Activated T-cell treated with anti-CD3 and anti-CD28 coated beads, Interleukin-2, amount 50 U/mL, for 1 hour (primary cell): ENCODE data around the gene COBLL1.
"Not testable (repeated sequence)": the region's sequence is repeated elsewhere in the genome, so short reads cannot be mapped to it uniquely, and the experiment has no call there.

Experiments used
- DNase-seq: peaks from one replicate; pipeline ENCODE4 v3.0.0-alpha.2; 2020

The COBLL1 gene

GRCh38 chr2:164710837-164711765, 130.5 kb downstream of the COBLL1 start:
- DNase-seq = no peak

DNA sequence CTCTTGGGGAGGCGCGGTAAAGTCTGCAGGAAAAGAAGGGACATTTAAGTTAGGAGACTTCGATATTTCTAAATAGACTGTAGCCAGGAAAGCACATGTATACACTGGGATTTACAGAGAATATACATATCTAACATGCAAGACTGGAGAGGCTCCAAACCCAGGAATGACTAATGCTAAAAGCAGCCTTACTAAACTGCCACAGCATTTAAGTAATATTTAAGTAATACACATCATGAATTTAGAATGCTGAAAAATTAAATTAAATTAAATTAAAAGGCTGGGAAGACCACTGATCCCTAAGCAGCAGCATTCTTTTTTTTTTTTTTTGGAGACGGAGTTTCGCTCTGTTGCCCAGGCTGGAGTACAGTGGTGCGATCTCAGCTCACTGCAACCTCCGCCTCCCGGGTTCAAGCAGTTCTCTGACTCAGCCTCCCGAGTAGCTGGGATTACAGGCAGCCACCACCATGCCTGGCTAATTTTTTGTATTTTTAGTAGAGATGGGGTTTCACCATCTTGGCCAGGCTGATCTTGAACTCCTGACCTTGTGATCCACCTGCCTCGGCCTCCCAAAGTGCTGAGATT, 131.3 kb downstream of the COBLL1 start:
- DNase-seq = not testable (repeated sequence)

DNA sequence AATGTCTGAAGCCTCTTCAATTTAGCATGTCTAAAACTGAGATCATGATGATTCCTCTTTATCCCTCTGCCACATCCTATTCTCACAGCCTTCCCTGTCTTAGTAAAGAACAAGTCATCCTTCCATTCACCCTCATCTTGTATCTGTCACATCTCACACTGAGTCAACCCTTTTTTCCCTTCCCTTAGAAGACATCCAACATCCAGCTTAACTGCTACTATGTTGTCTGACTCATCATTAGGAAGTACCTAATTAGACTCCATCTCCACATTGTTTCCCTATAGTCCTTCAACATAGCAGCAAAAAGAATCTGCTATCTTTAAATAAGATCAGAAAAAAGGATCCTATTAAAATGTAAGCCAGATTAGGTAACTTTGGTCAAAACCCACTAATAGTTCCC, 135.1 kb downstream of the COBLL1 start:
- no peak for DNase-seq

DNA sequence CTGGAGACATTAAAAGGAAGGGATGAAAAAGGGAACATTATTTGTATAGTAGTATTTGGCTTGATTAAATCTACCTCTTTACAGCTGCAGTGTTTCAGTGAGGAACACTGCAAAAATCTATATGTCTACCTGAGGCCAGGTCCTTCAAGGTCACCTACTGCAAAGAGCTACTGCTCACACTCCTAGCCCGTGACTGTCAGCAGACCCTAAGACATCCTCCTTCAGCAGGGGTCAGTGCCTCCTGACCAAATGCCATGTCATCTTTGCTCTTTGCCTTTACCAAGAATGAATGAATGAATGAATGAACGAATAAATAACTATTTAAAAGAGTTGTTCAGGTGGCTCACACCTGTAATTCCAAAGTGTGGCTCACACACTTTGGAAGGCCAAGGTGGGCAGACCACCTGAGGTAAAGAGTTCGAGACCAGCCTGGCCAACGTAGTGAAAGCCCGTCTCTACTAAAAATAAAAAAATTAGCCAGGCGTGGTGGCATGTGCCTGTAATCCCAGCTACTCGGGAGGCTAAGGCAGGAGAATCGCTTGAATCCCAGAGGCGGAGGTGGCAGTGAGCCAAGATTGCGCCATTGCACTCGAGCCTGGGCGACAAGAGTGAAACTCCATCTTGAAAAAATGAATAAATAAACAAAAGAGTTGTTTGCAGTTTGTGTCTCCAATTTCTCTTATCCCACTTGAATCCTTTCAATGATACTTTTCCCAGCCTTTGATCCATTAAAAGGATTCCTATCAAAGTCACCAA, 136.0 kb downstream of the COBLL1 start:
- DNase-seq = no peak

DNA sequence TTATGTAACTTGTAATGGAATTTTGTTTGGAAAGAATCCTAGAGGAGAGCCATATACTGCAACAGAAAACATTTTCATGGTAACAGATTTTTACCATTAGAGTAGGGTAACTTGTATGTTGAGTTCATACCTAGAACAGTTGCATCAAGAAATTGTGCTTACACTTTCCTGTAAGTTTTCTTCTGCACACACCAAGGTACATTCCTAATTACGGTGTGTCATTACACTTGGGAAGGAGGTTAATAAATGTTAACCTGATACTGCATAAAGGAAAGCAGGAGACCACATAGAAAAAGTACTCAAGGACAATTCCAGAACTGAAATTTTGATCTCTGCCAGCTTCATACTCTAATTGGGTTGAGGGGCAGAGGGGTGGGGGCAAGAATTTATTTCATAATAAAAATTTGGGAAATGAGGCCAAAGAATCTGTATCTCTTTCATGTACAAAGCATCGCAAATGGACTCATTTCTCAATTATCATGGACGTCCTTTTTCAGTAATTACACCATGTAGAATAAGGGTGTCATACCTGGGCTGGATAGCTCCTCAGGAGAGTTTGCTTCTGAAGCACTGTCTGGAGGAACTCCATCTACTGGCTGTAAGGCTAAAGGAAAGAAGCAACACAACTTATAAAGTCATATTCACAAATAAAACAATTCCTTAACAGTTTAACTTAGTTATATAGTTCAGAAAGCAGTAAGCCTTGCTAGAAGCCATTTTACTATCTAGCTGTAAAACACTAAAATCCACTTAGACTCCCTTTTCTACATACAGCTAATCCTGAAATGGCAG, 137.5 kb downstream of the COBLL1 start:
- no peak for DNase-seq

GRCh38 chr2:164701565-164701964, 140.1 kb downstream of the COBLL1 start:
- no peak for DNase-seq

DNA sequence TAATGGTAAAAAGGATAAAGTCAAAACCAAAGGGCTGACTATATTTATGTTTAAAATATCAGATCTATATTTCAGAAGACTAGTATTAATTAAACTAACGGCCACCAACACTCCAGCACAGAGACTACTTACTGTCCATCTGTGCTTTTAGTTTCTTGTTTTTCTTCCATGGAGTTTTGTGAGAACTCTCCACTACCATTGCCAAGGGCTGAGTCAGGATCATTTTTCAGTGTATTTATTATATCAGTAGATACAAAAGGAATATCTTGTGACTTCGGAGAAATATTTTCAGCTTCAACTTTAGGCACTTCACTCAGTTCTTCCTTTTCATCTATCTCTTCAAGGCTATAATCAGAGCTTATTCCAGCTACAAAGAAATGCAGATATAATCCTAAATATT, 141.2 kb downstream of the COBLL1 start:
- no peak for DNase-seq

DNA sequence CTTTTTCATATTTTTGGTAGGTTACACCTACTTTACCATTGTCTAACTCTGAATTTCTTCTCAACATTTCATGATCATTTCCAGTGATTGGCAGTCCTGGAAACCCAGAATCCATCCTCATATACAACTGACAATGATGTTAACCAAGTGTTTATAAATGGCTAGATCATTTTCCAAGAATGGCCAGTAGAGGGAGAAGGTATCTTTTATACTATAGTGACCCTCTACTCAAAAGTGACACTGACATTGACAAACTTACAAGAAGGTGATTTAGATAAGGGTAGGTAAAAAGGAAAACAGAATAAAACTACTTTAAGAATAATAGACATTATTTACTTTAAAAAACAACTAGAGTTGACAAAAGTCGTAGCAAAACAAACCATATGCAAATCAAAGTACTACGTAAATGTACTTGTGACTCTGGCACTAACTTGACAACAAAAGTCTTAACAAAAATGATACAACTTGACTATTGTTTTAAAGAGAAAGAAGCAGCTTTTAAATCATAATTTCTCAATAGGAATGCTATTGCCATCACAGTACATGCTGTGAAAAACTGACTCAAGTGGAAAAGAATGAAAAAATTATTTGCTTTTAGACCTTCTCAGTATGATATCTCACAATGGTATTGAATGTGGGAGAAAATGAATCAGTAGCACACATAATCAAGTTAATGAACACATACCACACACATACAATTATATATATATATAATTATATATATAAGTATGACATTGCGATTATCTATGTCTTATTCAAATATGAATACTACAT, 143.7 kb downstream of the COBLL1 start:
- no peak for DNase-seq

DNA sequence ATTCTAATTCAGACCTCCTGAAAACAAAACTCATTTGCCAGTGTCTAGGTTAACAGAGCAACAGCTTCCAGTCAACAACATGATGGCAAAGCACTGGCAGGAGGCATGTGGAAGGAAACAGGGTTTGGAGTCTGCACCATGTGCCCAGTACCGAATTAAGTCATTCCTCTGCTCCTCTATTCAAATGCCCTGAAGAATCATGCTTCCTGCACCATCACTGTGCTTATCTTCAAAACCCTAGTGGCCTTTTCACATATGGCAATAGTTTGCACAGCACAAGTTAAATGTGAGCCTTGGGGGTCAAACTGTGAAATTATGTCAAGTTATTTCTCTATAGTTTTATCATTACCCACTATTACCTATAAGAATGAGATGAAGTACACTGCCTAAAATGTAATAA, 145.0 kb downstream of the COBLL1 start:
- no peak for DNase-seq

DNA sequence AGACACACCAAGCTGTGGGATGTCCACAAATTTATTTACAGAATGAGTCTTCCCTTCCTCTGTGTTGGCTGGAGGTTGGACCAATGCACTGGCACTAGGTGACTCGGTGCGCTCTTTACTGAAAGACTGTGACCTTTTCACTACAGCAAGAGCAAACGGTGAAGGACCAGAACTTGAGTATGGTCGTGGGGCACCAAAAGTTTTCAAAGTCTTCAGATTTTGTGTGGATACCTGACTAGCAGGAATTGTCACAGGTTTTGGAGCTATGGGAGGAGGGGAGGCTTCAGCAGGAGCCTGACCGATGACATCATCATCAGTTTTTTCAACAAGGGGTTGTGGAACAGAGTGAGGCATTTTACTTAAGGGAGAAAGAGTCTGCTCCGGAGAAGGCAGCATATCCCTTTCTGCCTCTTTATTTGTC, 147.3 kb downstream of the COBLL1 start:
- DNase-seq = no peak

DNA sequence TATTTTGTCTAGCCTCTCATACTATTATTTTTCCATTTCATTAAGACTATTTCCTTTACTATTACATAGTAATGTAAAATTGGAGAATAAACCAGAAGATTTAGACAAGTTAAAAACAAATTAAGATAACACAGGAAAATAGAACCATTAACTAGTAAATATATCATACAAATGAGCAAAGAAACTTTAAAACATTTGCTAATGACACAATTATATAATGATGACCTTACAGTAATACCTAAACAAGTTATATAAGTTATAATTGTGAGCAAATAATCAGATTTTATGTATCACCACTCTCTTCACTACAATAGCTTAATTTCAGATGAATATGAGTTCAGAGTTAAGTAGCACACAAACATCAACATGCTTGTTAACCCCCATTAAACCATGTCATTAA, 147.8 kb downstream of the COBLL1 start:
- DNase-seq = no peak

- DNase-seq = no peak
Observed at GRCh38 chr2:164693390-164693789, 148.2 kb downstream of the COBLL1 start.

GRCh38 chr2:164692958-164693357, 148.7 kb downstream of the COBLL1 start:
- DNase-seq = no peak

DNA sequence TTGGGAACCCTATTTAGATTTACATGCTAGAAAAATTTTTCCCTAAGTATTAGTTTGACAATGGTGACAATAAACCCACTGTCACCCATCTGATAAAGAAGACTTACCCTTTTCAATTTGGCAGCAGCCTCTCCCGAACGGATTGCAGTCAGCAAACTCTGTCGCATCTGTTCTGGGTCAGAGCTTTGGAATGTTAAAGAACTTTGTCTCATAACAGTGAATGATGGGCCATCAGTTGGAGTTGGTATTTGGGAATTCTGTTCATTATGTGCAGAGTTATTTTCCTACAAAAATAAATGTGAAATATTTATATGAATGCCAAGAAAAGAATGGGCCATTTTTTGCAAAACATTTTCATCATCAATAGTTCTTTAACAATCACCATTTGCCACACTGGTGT, 149.5 kb downstream of the COBLL1 start:
- DNase-seq = no peak

- no peak for DNase-seq
Observed at GRCh38 chr2:164691346-164691887, 150.2 kb downstream of the COBLL1 start.

- DNase-seq = no peak
Observed at GRCh38 chr2:164690361-164690760, 151.3 kb downstream of the COBLL1 start.

DNA sequence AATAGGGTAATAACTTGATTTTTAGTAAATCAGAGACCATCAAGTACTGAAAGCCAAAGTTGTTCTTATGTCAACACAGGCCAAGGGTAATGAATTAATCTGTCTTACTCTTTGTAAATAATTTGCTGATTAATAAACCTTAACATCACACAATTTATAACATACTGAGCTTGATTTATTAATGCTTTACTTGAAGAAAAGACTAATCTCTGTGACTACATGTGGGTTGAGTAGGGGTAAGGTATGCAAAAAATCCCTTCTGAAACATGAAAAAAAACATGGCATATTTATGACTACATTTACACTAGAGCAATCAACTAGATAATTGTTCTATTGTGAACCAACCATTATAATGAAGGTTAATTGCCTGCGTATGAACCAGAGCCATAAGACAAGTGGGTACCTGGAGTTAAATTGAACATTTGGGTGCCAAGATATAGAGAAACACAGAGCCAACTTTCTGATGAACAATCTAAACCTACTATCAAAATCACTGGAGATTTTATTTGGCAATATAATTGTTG, 152.7 kb downstream of the COBLL1 start:
- no peak for DNase-seq

DNA sequence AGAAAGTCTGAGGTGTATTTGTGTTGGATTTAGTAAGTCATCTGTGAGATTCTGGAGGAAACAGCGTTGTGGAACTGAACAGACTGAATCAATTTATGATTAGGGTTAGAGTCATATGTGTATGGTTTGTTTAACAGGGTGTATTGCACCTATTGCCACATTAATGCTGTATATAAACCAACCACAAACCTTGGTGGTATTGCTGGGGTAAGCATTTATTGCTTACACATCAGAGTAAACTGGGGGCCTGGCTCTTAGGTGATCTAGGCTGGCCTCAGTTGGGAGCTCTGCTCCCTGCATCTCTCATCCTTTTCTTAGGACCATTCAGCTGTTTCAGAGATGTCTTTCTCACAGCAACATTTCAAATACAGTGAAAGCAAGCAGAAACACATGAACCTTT, 160.6 kb downstream of the COBLL1 start:
- no peak for DNase-seq

- no peak for DNase-seq
Observed at GRCh38 chr2:164678631-164679149, 162.9 kb downstream of the COBLL1 start.

DNA sequence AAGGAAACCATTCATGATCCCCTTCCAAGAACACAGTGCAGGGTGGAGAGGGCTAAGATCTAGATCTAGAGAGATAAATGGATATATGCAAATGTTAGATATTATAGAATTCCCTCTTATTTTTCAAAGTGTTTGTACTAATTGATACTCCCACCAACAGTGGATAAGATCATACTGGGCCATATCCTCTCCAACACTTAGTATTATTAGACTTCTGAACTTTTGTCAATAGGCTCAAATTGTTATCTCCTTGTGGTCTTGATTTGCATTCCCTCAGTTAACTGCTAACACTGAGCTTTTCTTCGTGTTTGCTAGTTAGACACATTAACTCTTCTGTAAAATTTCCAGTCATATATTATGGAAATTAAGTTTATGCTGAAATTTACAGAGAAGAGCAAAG, 163.9 kb downstream of the COBLL1 start:
- DNase-seq = no peak

DNA sequence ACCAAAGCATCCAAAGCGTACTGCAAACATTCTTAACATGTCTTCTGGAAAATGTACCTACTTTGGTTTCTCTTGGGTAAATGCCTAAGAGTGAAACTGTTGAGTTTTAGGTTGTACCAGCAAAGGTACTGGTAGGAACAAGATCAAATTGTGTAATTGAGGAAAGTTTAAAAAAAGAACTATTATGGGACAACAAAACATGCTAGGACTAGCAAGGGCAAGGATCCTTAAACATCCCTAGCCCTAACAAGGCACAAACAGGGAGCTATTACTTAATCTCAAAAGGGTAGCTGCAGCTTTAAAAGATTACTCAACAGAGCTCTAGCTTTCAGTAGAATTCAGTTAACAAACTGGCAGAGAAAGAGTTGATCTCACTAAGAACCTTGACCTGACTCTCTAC, 164.4 kb downstream of the COBLL1 start:
- no peak for DNase-seq
